OCI-LY7 (cell line): ENCODE results near the gene TNC. TPM values are rescaled to one million over a fixed set of nuclear protein-coding genes. Genes with fewer than 3 reads are reported as not detected.

ENCODE experiments used
- BruUV-seq: library from RNA; stranded (reverse); fragments of 400-500 nt; replicated peaks from 2 replicates; lab custom pipeline; 2021; lab: Mats Ljungman, UMichigan
- CTCF ChIA-PET: fragments of 300-600 bp; sonication (Branson Sonifier 250); formaldehyde crosslinking; loops from one replicate; lab custom pipeline; 2022; ENCODE audit warnings: antibody characterized with exemption; ENCODE audit not compliant: unreplicated experiment; lab: Charles Lee
- POLR2A ChIA-PET: fragments of 300-600 bp; sonication (Branson Sonifier 250); formaldehyde crosslinking; loops from one replicate; lab custom pipeline; 2022; ENCODE audit warnings: antibody characterized with exemption; lab: Charles Lee
- DNase-seq: peaks from one replicate; pipeline ENCODE4 v3.0.0-alpha.2; 2015; ENCODE audit warnings: low spot score
- H2AFZ ChIP-seq: fragments of 200-600 bp; sonication (generic), shearing (Covaris generic); 2 replicates; pipeline ENCODE4 v1.6.1; 2014; ENCODE audit warnings: mild to moderate bottlenecking, antibody characterized with exemption, low read length, moderate library complexity
- H3K27ac ChIP-seq: fragments of 200-600 bp; sonication (generic); 2 replicates; pipeline ENCODE4 v1.5.1; 2014; ENCODE audit warnings: mixed run types, low read depth, mild to moderate bottlenecking, moderate library complexity, low read length, inconsistent platforms; ENCODE audit not compliant: poor library complexity, severe bottlenecking
- H3K36me3 ChIP-seq: fragments of 200-600 bp; sonication (generic); 2 replicates; pipeline ENCODE4 v1.6.1; 2014; ENCODE audit warnings: mild to moderate bottlenecking, antibody characterized with exemption, low read length, moderate library complexity, mixed read lengths; ENCODE audit not compliant: insufficient read depth
- H3K4me1 ChIP-seq: fragments of 200-600 bp; sonication (generic); 2 replicates; pipeline ENCODE4 v1.5.1; 2014; ENCODE audit warnings: mild to moderate bottlenecking, low read length; ENCODE audit not compliant: insufficient read depth, poor library complexity, severe bottlenecking
- H3K4me2 ChIP-seq: fragments of 200-600 bp; sonication (generic); 2 replicates; pipeline ENCODE4 v1.6.1; 2014; ENCODE audit warnings: mild to moderate bottlenecking, low read length
- H3K4me3 ChIP-seq: fragments of 200-600 bp; sonication (generic); 2 replicates; pipeline ENCODE4 v1.5.1; 2014; ENCODE audit warnings: mild to moderate bottlenecking, low read depth, low read length; ENCODE audit not compliant: poor library complexity, severe bottlenecking
- H3K79me2 ChIP-seq: fragments of 200-600 bp; sonication (generic); 2 replicates; pipeline ENCODE4 v1.6.1; 2016; ENCODE audit warnings: low read depth, mild to moderate bottlenecking, low read length, moderate library complexity, mixed read lengths; ENCODE audit not compliant: insufficient read depth
- H3K9me2 ChIP-seq: fragments of 200-600 bp; sonication (generic); 2 replicates; pipeline ENCODE4 v1.6.1; 2016; ENCODE audit warnings: mild to moderate bottlenecking, low read length, mixed read lengths; ENCODE audit not compliant: insufficient read depth
- H3K9me3 ChIP-seq: fragments of 200-600 bp; sonication (generic); 2 replicates; pipeline ENCODE4 v1.6.1; 2014; ENCODE audit warnings: mild to moderate bottlenecking, mixed run types, low read length, mixed read lengths
- H4K20me1 ChIP-seq: fragments of 200-600 bp; sonication (generic); 2 replicates; pipeline ENCODE4 v1.6.1; 2014; ENCODE audit warnings: mild to moderate bottlenecking, antibody characterized with exemption, low read length, moderate library complexity, mixed read lengths; ENCODE audit not compliant: insufficient read depth
- CTCF ChIP-seq: fragments of 200-600 bp; sonication (generic); conservative IDR thresholded peaks from 2 replicates; pipeline ENCODE4 v1.5.1; 2014; ENCODE audit warnings: mild to moderate bottlenecking, antibody characterized with exemption, low read length, moderate library complexity, mixed read lengths
- EZH2phosphoT487 ChIP-seq: fragments of 200-600 bp; sonication (generic); IDR thresholded peaks from 2 replicates; pipeline ENCODE4 v1.6.1; 2018; ENCODE audit warnings: low read depth, borderline replicate concordance, mild to moderate bottlenecking, mixed run types, antibody characterized with exemption, low read length, moderate library complexity, mixed read lengths
- intact Hi-C: fragments of 100-400 bp; cut with micrococcal nuclease; formaldehyde crosslinking; loops from one replicate; pipeline ENCODE4 v1.10.0; 2022; ENCODE audit not compliant: unreplicated experiment
- total RNA-seq, 2 experiments: library from RNA; depleted of rRNA in 1 of 2; stranded (reverse); fragments of >200 nt in 1 of 2; shearing (Covaris generic) in 1 of 2; gene quantifications; 2 replicates each; pipeline ENCODE4 v1.2.3, GENCODE V29; 2014 to 2022

Gene TNC
- total RNA-seq, 2 experiments from 2014 or later = not detected

DNA sequence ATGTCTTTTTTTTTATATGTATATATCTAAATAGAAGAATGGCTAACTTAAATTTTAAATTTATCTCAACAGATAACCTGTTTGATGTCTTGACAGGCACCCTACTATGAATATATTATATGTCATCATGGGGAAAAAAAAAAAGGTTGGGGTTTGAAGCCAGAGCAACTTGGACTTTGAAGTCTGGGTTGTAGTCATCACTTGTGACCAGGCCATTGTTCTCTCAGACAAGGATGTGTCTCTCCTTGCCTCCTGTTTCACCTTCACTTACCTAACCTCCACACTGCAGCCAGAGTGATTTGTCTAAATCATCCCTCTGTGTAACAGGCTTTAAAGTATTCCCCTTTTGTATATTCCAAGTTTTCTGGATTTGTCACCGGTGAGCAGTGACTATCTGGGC is 130.8 kb downstream of the TNC start:
- POLR2A ChIA-PET = no interaction called here
- TF ChIP-seq EZH2phosphoT487 (no peak), CTCF (no peak)
- H3K27ac ChIP-seq = no peak overlapping the region
- intact Hi-C loops = no loop called here
- no peaks in the 10 kb centered on the region for H4K20me1 ChIP-seq
- H3K9me3 ChIP-seq = no peaks in the 10 kb centered on the region
- no peaks in the 10 kb centered on the region for H3K4me1 ChIP-seq
- DNase-seq = no peak
- H2AFZ ChIP-seq = no peak overlapping the region
- H3K9me2 ChIP-seq = no peaks in the 10 kb centered on the region
- no peak overlapping the region for H3K4me2 ChIP-seq
- no peaks in the 10 kb centered on the region for H3K36me3 ChIP-seq
- no peak overlapping the region for H3K4me3 ChIP-seq
- no peaks in the 10 kb centered on the region for H3K79me2 ChIP-seq
- CTCF ChIA-PET = no interaction called here
- no TSS peak for BruUV-seq

- Histone ChIP-seq H2AFZ (no peak overlapping the region), H4K20me1 (no peaks in the 10 kb centered on the region), H3K4me3 (no peak overlapping the region), H3K9me2 (no peaks in the 10 kb centered on the region), H3K36me3 (no peaks in the 10 kb centered on the region), H3K4me1 (no peaks in the 10 kb centered on the region), H3K9me3 (no peaks in the 10 kb centered on the region), H3K27ac (no peak overlapping the region), H3K4me2 (no peak overlapping the region), H3K79me2 (no peaks in the 10 kb centered on the region)
- intact Hi-C loops = no loop called here
- CTCF ChIA-PET = no interaction called here
- POLR2A ChIA-PET = interaction anchor here (1.0 kb wide), 1 partner anchor 14 kb away, joined by 4 read pairs; no protein-coding TSS in a partner anchor
- TF ChIP-seq EZH2phosphoT487 = no peak
- no peak for TF ChIP-seq CTCF
- DNase-seq = no peak
- BruUV-seq = no TSS peak
Observed at GRCh38 chr9:114985959-114986501, 131.9 kb downstream of the TNC start.

DNA sequence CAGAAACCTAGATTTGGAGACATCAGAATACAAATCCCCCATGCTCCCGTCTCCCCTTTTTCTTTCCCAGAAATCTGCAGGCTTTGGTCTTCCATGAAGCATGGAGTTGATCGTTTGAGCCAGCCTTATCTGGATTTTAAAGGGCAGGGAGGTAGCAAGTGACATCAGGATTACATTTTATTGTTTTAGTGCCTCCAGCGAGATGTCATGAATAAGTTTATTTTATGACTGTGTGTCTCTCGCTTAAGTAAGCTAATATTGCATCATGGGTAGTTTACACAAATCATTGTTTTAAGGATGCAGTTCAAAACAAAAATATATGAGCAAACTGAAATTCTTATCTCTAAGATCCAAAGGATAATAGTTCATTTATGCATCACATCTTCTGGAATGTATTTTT is 136.9 kb downstream of the TNC start:
- Histone ChIP-seq H4K20me1 (no peaks in the 10 kb centered on the region), H3K9me2 (no peaks in the 10 kb centered on the region), H2AFZ (no peak overlapping the region), H3K4me2 (no peak overlapping the region), H3K9me3 (no peaks in the 10 kb centered on the region), H3K27ac (no peak overlapping the region), H3K4me1 (no peaks in the 10 kb centered on the region), H3K79me2 (no peaks in the 10 kb centered on the region), H3K4me3 (no peak overlapping the region), H3K36me3 (no peaks in the 10 kb centered on the region)
- ChIA-PET CTCF (no interaction called here), POLR2A (interaction anchor here (0.7 to 2.1 kb wide), 5 partner anchors 9 to 905 kb away, joined by 3 to 8 read pairs (median 5); no protein-coding TSS in a partner anchor)
- intact Hi-C loops = no loop called here
- no TSS peak for BruUV-seq
- TF ChIP-seq CTCF = no peak
- no peak for TF ChIP-seq EZH2phosphoT487
- DNase-seq = no peak
